NCI-H1105 treated with DMSO at 0.1 percent for 48 hours (cell line): ENCODE results near the gene MARK1.
A peak's percentile ranks its signal among the peaks of the same experiment; 100 is the strongest.
"Not testable (repeated sequence)": the region's sequence is repeated elsewhere in the genome, so short reads cannot be mapped to it uniquely, and the experiment has no call there.

Experiments used
- DNase-seq: peaks from one replicate; lab custom pipeline; 2025; lab: John Stamatoyannopoulos, UW

MARK1 gene

GRCh38 chr1:220611100-220611499 lies 83.2 kb downstream of the MARK1 start:
- not testable (repeated sequence) for DNase-seq

GRCh38 chr1:220616836-220617235 lies 88.9 kb downstream of the MARK1 start:
- DNase-seq, result no peak

- DNase-seq, result no peak
Measured at GRCh38 chr1:220628431-220628830, 100.5 kb downstream of the MARK1 start.

GRCh38 chr1:220631238-220631815 lies 103.4 kb downstream of the MARK1 start:
- DNase-seq, result no peak

- no peak for DNase-seq
Measured at GRCh38 chr1:220637759-220638158, 109.8 kb downstream of the MARK1 start.

- DNase-seq, result no peak
Measured at GRCh38 chr1:220642285-220642684, 114.3 kb downstream of the MARK1 start.

GRCh38 chr1:220652995-220653394 lies 125.1 kb downstream of the MARK1 start:
- DNase-seq, result no peak

- no peak for DNase-seq
Measured at GRCh38 chr1:220655509-220655908, 127.6 kb downstream of the MARK1 start.

GRCh38 chr1:220655961-220656740 lies 128.2 kb downstream of the MARK1 start:
- DNase-seq, result no peak

GRCh38 chr1:220666349-220666748 lies 138.4 kb downstream of the MARK1 start:
- DNase-seq, result no peak

- DNase-seq, result no peak
Measured at GRCh38 chr1:220669005-220669404, 141.1 kb downstream of the MARK1 start.

- DNase-seq, result no peak
Measured at GRCh38 chr1:220670365-220670764, 142.4 kb downstream of the MARK1 start.

GRCh38 chr1:220673921-220674320 lies 146.0 kb downstream of the MARK1 start:
- no peak for DNase-seq

- no peak for DNase-seq
Measured at GRCh38 chr1:220677251-220677650, 149.3 kb downstream of the MARK1 start.

GRCh38 chr1:220680085-220680687 lies 152.2 kb downstream of the MARK1 start:
- DNase-seq, result peak; percentile 57

GRCh38 chr1:220681220-220681880 lies 153.4 kb downstream of the MARK1 start:
- no peak for DNase-seq

- DNase-seq, result no peak
Measured at GRCh38 chr1:220682901-220683576, 155.1 kb downstream of the MARK1 start.

- DNase-seq, result not testable (repeated sequence)
Measured at GRCh38 chr1:220683716-220684115, 155.8 kb downstream of the MARK1 start.

GRCh38 chr1:220684890-220685289 lies 157.0 kb downstream of the MARK1 start:
- DNase-seq, result no peak

- DNase-seq, result no peak
Measured at GRCh38 chr1:220685879-220686278, 157.9 kb downstream of the MARK1 start.

GRCh38 chr1:220687809-220688208 lies 159.9 kb downstream of the MARK1 start:
- no peak for DNase-seq

- DNase-seq, result no peak
Measured at GRCh38 chr1:220689666-220690065, 161.7 kb downstream of the MARK1 start.
